ENCODE results near the gene FAM168A.
A peak's percentile ranks its signal among the peaks of the same experiment; 100 is the strongest.

Gene FAM168A

GRCh38 chr11:73367482-73368024 lies 230.4 kb downstream of the FAM168A start:
- no peak for DNase-seq (ENCODE audit: low read depth)

GRCh38 chr11:73366953-73367352 lies 231.0 kb downstream of the FAM168A start:
- DNase-seq (ENCODE audit: low read depth) = no peak

- DNase-seq (ENCODE audit: low read depth) = no peak
Observed at GRCh38 chr11:73366265-73366610, 231.7 kb downstream of the FAM168A start.

GRCh38 chr11:73365352-73366264 lies 232.3 kb downstream of the FAM168A start:
- no peak for DNase-seq (ENCODE audit: low read depth)

GRCh38 chr11:73363147-73363546 lies 234.8 kb downstream of the FAM168A start:
- DNase-seq (ENCODE audit: low read depth) = no peak

- no peak for DNase-seq (ENCODE audit: low read depth)
Observed at GRCh38 chr11:73361953-73362776, 235.7 kb downstream of the FAM168A start.

GRCh38 chr11:73360743-73361369 lies 237.1 kb downstream of the FAM168A start:
- DNase-seq (ENCODE audit: low read depth) = no peak

GRCh38 chr11:73359930-73360742 lies 237.8 kb downstream of the FAM168A start:
- peak; percentile 12 for DNase-seq (ENCODE audit: low read depth)

GRCh38 chr11:73359341-73359740 lies 238.6 kb downstream of the FAM168A start:
- no peak for DNase-seq (ENCODE audit: low read depth)

GRCh38 chr11:73358071-73358470 lies 239.8 kb downstream of the FAM168A start:
- DNase-seq (ENCODE audit: low read depth) = no peak

GRCh38 chr11:73356979-73357860 lies 240.7 kb downstream of the FAM168A start:
- no peak for DNase-seq (ENCODE audit: low read depth)

- no peak for DNase-seq (ENCODE audit: low read depth)
Observed at GRCh38 chr11:73355109-73355508, 242.8 kb downstream of the FAM168A start.

- DNase-seq (ENCODE audit: low read depth) = no peak
Observed at GRCh38 chr11:73353422-73353821, 244.5 kb downstream of the FAM168A start.

GRCh38 chr11:73350908-73351636 lies 246.8 kb downstream of the FAM168A start:
- DNase-seq (ENCODE audit: low read depth) = peak; percentile 41
